GM19238 (cell line): Measurements from ENCODE around the gene SLC26A8.
"Not testable (repeated sequence)": the region's sequence is repeated elsewhere in the genome, so short reads cannot be mapped to it uniquely, and the experiment has no call there.

Experiments used
- DNase-seq: peaks from one replicate; pipeline ENCODE4 v3.0.0; 2011; ENCODE audit warnings: low spot score; ENCODE audit not compliant: insufficient read length

SLC26A8 gene

DNA sequence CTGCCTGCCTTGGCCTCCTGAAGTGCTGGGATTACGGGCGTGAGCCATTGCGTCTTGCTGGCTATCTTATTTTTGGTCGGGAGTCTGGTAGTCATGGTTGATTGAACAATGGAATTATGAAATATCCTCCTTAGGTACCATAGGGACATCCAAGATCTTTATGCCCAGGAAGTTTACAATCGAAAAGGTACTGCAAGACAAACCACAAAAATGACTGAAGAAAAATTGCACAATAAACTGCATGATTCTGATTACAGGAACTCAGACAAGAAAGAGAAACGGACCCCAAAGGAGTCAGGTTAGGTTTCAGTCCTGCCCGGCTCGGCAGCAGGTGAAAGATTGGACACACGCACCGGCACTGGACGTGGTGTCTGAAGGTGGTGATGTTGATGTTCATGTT lies 5.3 kb downstream of the SLC26A8 start:
- DNase-seq = no peak

DNA sequence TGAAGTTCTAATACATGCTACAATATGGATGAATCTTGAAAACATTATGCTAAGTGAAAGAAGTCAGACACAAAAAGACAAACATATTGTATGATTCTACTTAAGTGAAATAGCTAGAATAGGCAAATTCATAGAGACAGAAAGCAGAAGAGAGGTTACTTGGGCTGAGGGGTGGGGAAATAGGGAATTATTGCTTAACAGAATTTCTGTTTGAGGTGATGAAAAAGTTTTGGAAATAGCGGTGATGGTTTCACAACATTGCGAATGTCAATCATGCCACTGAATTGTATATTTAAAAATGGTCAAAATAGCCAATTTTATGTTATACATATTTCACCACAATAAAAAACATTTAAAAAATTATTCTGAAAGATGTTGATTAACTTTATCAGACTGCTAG lies 6.1 kb downstream of the SLC26A8 start:
- no peak for DNase-seq

DNA sequence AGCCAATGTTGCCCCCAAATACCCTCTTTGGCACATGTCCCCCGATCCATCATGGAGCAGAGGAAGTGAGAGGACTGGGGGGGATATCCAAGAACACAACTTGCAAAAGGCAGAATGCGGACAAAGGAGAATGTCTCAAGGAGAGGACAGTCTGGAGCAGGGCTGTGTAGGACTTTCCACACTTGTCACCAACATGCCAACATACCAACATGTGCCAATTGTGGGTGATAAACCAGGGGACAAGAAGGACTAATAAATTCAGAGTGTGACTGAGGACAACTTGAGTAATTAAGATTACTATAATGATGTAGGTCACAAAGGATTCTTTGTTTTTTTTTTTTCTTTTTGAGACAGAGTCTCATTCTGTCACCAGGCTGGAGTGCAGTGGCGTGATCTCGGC lies 8.8 kb downstream of the SLC26A8 start:
- DNase-seq = no peak

DNA sequence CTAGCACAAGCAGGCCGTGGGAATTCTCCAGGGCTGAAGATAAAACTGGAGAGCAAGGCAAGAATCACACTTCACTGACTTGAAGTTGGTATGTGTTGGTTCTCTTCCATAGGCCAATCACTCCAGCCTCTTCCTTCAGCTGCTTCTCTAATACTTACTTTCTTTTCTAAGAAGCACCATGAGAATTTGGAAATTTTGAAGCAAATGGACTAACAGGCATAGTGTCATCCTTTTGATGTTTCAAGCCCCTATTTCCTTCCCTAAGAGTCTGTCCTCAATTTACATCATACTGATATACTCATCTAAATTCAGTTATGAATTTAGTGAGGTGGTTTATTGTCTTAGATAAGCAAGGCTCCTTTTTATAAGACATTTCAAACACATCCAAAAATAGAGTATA lies 24.0 kb downstream of the SLC26A8 start:
- no peak for DNase-seq

DNA sequence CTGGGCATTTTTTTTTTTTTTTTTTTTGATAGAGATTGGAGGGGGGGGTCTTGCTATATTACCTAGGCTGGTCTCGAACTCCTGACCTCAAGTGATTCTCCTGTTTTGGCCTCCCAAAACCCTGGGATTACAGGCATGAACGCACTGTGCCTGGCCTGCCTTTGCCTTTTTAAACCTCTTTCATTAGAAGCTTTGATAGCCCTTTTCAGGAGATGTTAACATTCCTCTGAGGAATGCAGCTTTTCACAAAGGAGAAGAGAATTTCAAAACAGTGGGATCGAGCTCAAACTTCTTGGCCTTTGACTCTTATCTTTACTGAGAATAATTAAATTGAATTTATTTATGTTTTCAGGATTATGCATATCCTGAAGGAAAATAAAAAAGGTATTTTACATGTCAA lies 31.3 kb downstream of the SLC26A8 start:
- DNase-seq = no peak

DNA sequence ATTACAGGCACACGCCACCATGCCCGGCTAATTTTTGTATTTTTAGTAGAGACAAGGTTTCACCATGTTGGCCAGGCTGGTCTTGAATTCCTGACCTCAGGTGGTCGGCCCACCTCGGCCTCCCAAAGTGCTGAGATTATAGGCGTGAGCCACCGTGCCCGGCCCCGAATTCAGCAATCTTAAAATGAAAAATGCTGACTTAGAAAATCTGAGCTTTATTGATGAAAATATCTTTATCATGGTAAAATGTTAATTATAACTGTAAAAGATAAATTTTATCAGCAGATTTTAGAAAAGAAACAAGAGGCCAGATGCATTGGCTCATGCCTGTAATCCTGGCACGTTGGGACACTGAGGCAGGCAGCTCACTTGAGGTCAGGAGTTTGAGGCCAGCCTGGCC lies 36.4 kb downstream of the SLC26A8 start:
- DNase-seq = not testable (repeated sequence)

DNA sequence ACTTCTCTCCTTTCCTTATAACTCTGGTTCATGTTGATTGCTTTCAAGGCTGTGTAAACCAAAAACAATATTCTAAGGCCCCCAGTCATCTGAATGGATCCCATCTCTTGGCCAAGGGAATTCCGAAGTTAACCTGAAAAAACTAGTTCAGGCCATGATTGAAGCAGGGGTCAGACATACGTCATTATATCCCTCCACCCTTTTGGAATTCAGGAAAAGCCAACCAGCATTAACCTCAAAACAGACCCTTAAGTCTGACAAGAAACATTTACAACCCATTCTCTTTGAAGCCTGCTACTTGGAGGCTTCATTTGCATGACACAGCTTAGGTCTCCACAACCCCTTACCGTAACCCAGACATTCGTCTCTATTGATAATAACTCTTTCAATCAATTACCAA lies 39.7 kb downstream of the SLC26A8 start:
- DNase-seq = no peak

DNA sequence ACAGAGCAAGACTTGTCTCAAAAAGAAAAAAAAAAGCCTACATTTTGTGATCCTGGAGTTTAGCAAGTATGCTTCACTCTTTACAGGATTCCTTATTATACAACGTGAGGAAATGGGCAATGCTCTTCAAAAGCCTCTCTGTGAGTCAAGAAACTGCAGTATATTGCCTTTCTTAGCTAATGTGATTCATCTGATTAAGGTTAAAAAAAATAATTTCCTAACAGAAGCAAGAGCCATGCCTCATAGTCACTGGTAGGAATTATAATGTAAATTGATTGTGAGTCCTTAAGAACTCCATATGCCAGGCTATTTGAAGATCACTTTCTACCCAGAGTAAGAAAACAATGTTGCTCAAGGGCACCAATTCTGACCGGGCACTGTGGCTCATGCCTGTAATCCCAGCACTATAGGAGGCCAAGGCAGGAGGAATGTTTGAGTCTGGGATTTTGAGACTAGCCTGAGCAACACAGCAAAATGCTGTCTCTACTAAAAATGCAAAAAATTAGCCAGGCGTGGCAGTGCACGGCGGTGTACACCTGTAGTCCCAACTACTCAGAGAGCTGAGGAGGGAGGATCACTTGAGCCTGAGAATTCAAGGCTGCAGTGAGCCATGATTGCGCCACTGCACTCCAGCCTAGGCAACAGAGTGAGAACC lies 43.3 kb downstream of the SLC26A8 start:
- DNase-seq = no peak

DNA sequence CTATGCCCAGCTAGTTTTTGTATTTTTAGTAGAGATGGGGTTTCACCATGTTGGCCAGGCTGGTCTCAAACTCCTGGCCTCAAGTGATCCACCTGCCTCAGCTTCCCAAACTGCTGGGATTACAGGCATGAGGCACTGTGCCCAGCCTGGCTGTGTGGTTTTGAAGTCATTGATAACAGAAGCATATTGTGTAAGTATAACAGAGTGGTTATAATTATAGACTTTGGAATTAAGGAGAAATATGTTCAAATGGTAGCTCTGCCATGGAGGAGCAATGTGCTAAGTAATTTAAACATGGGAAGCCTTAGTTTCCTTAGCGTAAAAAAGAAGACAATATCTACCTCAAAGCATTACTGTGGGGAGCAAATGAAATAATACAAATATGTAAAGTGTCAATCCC lies 44.3 kb downstream of the SLC26A8 start:
- not testable (repeated sequence) for DNase-seq

DNA sequence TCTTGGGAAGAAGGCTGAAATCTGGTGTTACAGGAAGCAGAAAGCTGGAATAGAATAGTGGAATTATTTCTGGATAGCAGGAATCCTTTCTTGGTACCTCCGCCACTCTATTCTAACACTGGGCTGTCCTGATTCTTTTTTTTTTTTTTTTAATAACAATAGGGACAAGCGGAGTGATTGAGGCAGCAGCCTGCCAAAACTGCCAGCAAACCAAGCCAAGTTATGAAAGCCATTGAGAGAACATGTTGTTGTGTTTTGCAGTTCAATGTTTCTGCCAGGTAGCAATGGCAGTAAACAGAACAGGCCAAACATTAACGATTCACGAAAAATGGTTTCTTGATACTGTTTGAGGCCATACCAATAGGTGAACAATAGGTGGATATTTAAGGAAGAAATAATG lies 47.1 kb downstream of the SLC26A8 start:
- no peak for DNase-seq

DNA sequence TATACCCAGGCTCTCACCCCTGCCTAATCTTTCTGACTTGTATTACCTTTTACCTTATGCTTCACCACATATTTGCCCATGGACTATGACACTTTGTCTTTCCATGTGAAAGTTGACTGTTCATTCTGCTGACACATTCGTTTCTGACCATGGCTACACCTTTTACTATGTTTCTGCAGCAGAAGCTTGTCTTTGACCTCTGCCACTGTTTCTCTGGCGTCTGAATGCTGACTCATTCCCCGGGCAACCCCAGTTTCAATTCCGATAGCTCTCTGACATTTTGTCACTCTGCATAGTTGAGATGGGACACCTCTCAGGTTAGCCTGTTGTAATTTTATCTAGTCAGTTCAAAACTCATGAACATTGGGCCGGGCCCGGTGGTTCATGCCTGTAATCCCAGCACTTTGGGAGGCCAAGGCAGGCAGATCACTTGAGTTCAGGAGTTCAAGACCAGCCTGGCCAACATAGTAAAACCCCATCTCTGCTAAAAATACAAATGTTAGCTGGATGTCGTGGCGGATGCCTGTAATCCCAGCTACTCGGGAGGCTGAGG lies 50.7 kb downstream of the SLC26A8 start:
- peak; percentile 33 for DNase-seq

DNA sequence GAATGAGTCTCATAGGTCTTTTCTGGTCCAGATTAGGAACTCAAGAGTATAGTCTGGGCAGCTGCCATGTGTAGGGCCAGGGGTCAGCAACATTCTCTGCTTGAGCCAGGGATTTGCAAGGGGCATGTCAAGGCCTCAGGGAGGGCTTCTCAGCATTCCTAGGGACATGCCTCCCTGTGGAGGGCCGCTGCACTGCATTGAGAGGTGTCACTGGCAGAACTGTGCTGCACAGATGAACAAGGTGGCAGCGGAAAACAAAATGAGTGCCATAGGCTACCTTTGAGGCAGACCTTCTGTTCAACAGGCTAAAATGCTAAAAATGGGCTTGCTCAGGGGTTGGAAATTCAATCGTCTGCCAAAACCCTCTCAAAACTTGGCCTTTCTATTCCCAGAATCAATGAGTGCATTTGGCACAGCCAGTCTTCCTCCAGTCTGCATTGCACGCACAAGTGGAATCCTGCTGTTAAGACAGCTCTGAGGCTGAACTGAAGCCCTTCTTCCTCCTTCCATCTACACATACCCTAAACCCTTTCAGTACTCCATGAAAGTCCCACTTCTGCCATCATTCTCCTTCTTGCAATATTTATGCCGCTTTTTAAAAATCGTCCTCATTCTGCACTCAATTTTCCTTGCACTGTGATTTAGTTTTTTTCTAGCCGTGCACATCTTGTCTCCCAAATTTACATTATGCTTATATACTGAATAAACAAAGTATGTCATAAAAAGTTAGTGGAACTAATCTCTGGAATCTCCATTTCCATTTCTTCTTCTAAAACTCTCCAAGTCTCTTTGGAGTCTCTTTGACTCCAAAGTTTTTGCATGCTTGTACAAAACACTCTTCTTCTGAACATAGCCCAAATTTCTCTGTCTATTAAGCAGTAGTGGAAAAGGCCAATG lies 51.7 kb downstream of the SLC26A8 start:
- DNase-seq = no peak

DNA sequence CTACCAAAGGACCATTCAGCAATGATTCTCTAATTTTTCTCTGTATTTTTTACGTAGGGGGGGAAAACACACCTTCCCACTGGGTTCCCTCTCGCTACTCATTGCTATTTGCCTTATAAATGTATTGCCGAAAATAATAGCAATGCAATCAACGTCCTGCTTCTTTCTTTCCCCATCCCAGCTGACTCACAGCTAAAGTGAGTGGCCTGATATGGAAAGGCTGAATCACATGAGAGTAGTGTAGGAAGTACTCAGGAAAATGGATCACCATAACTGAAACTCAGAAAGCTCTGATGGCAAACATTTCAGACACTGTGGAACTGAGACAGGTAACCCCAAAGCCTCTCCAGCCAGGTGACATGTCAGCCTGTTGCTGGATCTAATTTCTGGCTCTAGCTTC lies 54.3 kb downstream of the SLC26A8 start:
- DNase-seq = no peak

DNA sequence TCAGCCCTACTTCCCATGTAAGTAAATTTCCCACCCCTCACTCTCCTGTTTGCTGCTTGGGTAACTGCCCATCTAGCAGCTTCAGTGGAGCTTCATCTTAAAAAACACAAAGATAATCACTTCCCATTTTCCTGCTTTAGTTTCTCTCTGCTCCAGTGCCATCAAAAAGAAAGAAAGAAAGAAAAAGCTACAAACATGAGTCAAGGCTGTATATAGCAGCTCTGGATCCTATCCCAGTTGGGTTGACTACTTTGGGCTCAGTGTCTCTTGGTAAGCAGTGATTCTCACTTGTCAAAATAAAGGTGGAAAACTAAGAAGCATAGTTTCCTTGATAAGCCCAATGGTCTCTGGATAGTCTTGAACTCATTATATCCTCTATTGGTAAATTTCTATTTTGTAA lies 54.8 kb downstream of the SLC26A8 start:
- DNase-seq = no peak

DNA sequence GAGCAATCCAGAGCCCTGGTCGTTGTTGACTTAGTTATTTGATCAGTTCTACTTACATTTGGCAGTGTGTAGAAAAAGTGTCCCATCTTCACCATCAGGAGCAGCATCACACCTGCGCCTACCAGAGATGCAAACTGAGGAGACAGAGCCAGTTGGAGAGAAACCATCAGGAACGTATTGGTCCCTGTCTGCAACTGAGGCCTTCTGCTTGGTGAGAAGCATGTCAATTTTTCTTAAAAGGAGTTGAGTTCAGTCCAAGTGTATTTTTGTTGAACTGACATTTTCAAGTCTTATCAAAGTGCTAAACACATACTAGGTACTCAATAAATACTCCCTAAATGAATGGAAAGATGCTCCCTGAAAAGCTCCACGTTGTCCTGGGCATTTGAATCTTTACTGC lies 55.6 kb downstream of the SLC26A8 start:
- no peak for DNase-seq

DNA sequence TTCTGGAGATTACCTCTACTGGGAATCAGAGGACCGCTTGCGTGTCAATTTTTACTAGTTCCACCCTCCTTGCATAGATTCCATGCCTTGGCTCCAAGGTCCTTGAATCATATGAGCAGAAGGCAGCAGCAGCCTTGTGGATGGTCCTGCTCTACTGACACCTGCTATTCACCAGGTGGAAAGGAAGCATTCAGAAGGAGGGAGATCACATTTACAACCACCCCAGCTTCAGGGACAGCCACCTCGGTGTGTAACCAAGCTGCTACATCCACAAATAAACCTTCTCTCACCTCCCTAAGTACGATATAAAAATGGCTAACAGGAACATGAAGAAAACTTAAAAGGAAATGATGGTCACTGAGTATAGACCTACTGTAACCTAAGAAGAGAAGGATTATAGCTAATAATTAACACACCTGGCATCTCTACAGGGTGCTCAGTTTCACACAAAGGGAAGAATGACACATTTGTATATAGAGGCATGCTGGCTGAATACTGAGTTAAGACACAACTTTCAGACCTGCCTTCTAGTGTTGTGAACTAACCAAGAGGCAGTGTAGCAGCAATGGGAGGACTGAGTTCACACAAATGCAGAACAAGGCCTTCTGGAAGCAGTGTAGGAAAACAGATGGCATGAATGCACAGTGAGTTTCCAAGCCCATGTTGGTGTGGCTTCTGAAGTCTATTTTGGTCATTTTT lies 57.2 kb downstream of the SLC26A8 start:
- DNase-seq = no peak

DNA sequence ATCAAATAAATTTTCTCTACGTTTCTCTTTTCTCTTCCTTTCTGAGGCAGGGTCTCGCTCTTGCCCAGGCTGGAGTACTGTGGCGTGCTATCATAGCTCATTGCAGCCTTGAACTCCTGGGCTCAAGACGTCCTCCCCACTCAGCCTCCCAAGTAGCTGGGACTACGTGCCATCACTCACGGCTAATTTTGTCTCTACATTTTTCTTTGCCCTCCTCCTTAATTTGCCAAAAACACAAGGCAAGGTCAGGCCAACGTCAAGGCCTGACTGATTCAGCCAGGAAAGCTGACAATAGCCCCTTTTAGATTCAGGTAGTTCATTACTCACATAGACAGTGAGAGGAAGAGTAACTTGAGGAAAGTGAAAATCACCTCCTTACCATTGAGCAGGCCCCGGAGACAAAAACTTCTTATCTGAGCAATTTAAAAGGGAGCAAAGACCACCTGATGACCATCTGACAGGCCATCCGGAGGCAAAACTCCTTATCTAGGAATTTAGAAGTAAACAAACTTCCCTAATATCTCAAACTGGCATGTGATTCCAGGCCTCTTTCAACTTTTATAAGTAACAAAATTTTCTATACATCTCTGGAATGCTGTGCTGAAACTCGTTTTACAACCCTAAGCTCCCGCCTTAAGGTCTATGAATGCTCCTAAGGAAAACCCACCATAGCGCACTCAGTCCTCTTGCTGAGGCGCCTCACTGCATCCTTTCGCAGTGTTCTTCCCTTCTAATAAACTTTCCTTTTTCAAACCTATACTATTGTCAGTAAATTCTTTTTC lies 61.5 kb downstream of the SLC26A8 start:
- DNase-seq = no peak

DNA sequence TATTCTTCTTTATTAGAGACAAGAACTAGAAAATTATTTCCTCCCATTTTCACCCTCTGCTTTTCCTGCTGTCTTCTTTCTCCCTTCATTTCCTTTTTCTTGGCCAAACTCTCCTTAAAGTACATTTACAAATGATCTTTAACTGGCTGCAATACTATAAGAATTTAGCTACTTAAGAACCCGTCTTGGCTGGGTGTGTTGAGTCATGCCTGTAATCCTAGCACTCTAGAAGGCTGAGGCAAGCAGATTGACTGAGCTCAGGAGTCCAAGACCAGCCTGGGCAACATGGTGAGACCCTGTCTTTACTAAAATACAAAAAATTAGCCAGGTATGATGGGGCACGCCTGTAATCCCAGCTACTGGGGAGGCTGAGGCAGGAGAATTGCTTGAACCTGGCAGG lies 64.3 kb downstream of the SLC26A8 start:
- DNase-seq = no peak

DNA sequence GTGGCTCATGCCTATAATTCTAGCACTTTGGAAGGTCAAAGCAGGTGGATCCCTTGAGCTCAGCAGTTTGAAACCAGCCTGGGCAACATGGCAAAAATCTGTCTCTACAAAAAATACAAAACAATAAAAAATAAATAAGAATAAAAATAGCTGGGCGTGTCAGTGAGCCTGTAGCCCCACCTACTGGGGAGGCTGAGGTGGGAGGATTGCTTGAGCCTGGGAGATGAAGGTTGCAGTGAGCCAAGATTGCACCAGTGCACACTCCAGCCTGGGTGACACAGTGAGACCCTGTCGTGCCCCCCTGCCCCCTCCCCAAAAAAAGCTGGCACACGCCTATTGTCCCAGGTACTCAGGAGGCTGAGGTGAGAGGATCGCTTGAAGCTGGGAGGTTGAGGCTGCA lies 68.5 kb downstream of the SLC26A8 start:
- DNase-seq = no peak

DNA sequence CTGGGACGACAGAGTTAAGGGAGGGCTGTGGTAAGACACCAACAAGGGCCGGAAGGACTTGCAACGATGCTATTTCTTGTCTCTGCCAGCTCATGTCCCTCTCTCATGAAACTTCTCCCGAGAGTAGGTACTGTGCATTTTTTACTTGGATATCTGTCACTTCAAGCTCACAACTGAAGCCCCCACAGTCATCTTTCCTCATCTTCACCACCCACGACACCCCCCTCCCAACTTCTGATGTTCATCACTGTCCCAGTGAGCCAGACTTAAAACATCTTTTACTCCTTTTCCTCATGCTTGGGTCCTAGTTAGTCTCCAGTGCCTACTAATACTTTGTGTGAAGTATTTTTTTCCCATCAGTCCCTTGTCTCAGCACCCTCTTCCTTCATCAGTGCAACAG lies 68.9 kb downstream of the SLC26A8 start:
- no peak for DNase-seq

DNA sequence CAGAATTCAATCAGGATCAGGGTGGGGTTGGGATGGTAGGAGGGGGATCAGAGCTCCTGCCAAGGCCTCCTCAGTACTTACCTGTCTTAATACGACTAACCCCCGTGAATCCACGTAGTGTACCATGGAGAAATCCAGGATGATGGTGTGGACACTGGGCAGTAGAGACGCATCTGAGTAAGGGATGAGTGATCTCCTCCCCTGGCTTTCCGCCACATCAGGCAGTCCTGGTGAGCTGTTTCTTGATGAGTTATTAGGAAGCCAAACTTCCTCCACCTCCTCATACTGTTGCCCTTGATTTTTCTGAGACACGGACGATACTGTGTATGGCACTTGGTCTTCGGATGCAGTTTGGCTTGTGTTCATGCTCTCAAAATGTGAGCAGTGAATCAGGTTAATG lies 69.4 kb downstream of the SLC26A8 start:
- no peak for DNase-seq
